ENCODE measurements around the gene PLAAT2.

- TF ChIP-seq CTCF (IDR thresholded peaks at IDR 0.05; ENCODE audit: poor library complexity) (no peak), EZH2 (IDR thresholded peaks at IDR 0.05; ENCODE audit: borderline replicate concordance) (no peak)
Observed at GRCh38 chr11:63553759-63554158, 9.4 kb downstream of the PLAAT2 start.

All from hepatocyte (in vitro differentiated cells).